Activated naive CD4-positive, alpha-beta T cell treated with anti-CD3 and anti-CD28 coated beads for 36 hours (primary cell): Measurements from ENCODE around the gene WDFY4. TPM values are rescaled to one million over a fixed set of nuclear protein-coding genes. Genes with fewer than 3 reads are reported as not detected.

Experiments
- CTCF ChIA-PET: fragments of 350-600 bp; sonication (Branson Sonifier 250); formaldehyde crosslinking; loops from one replicate; lab custom pipeline; 2021; ENCODE audit warnings: antibody characterized with exemption; lab: Charles Lee
- DNase-seq: peaks from one replicate; pipeline ENCODE4 v3.0.0-alpha.2; 2020
- H3K27ac Mint-ChIP-seq: one replicate; pipeline ENCODE4 v1.8.0; 2021; ENCODE audit warnings: mild to moderate bottlenecking, mixed read lengths
- H3K27me3 Mint-ChIP-seq: one replicate; pipeline ENCODE4 v1.8.0; 2021; ENCODE audit warnings: low read depth, mixed read lengths
- H3K36me3 Mint-ChIP-seq: one replicate; pipeline ENCODE4 v1.8.0; 2021; ENCODE audit warnings: low read depth, mixed read lengths
- H3K4me1 Mint-ChIP-seq: one replicate; pipeline ENCODE4 v1.8.0; 2021; ENCODE audit warnings: low read depth, mixed read lengths
- H3K4me3 Mint-ChIP-seq: one replicate; pipeline ENCODE4 v1.8.0; 2021; ENCODE audit warnings: mild to moderate bottlenecking, moderate library complexity, mixed read lengths
- H3K9me3 Mint-ChIP-seq: one replicate; pipeline ENCODE4 v1.8.0; 2021; ENCODE audit warnings: mixed read lengths
- intact Hi-C: fragments of 100-400 bp; cut with micrococcal nuclease; formaldehyde crosslinking; loops from one replicate; pipeline ENCODE4 v1.15.1; 2023
- total RNA-seq, 2 experiments: library from RNA; stranded (reverse); gene quantifications; one replicate each; pipeline ENCODE4 v1.2.3, GENCODE V29; 2021

WDFY4 gene
- total RNA-seq, 2 experiments from 2014 or later: 0.20 to 0.29 TPM

DNA sequence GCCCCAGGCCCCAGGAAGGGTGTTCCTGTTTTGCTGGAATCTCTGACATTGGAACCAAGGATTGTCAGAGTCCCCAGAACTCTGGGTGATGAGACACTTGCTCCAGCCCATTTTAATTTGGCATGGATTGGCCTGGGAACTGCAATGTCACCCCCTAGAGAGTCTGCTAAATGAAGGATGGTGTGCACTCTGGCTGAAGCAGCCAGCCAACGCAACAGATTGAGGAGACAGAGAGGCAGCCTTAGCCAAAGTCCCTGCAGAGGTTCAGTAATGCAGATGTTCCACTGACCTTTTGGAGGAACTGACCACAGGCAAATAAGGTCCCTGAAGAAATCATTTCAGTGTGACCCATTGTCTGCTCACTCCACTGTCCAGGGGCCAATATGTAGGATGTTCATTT is 241.6 kb downstream of the WDFY4 start:
- intact Hi-C loops: no loop called here
- Mint-ChIP-seq H3K4me1 (no peaks in the 10 kb centered on the region), H3K4me3 (no peak overlapping the region)

DNA sequence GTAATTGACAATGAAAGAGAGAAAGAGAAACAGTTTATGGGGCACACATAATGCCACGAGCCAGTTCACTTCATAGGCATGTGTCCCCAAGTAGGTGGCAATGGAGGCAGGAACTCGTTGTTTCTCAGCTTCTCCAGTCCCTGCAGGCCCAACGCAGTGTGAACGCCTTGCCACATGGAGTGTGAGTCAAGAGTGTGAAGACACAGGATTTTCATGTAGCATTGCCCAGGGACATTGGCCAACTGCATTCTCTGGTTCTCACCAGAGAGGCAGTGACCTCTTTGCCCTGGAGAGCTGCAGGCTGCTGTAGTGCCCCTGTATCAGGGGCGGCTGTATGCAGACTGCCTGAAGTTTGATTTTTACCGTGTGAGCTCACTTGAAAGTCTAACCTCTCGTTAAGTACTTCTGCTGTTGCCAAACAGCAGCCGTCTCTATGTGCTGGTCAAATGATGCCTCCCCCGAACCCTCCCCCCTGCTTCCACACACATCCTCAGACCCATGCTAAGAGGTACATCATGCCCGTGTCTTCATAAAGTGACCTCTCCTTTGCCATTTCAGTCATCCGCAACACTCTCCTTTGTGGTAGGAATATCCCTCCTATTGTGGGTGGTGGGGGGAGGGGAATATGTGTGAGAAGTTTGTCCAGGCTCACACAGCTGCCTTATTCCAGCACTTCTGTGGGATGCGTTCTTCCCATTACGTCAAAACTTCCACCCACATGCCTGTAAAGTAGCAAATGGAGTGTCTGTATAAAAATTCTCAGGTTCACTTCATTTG is 242.3 kb downstream of the WDFY4 start:
- intact Hi-C loops: no loop called here
- Mint-ChIP-seq H3K27ac (no peak overlapping the region), H3K4me1 (no peaks in the 10 kb centered on the region), H3K36me3 (no peaks in the 10 kb centered on the region), H3K4me3 (no peak overlapping the region), H3K9me3 (no peaks in the 10 kb centered on the region), H3K27me3 (no peaks in the 10 kb centered on the region)
- CTCF ChIA-PET: no interaction called here
- no peak for DNase-seq

More for the DNA sequence above, 241.6 kb downstream of the WDFY4 start:
- Mint-ChIP-seq H3K27me3 (no peaks in the 10 kb centered on the region), H3K36me3 (no peaks in the 10 kb centered on the region), H3K27ac (no peak overlapping the region), H3K9me3 (no peaks in the 10 kb centered on the region)
- no peak for DNase-seq
- CTCF ChIA-PET: no interaction called here

DNA sequence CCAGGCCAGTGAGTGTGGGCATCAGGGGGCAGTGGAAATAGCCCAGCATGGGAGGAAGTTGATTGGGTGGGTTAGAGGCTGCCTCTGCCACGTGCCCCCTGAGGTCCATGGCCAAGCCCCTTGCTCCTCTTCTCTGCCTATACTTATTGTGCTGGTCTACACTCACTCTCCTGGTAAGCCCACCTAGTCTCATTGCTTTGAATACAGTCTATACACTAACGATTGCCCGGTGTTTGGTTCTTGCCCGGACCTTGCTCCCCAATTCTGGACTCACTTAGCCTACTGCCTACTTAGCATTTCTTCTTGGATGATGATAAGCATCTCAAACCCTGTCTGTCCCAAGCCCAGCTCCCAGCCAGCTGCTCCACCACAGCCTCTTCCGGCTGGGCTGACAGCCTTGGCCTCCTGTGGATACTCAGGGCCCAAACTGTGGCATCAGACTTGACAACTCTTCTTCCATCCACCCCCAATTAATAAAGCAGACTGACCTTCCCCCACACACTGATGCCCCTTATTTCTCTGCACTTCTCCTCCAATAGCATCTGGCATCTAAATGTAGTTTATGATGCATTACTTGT is 244.8 kb downstream of the WDFY4 start:
- Mint-ChIP-seq H3K4me3 (no peak overlapping the region), H3K27ac (no peak overlapping the region), H3K36me3 (no peaks in the 10 kb centered on the region), H3K4me1 (no peaks in the 10 kb centered on the region), H3K27me3 (no peaks in the 10 kb centered on the region), H3K9me3 (no peaks in the 10 kb centered on the region)
- intact Hi-C loops: no loop called here
- DNase-seq: no peak
- CTCF ChIA-PET: no interaction called here

DNA sequence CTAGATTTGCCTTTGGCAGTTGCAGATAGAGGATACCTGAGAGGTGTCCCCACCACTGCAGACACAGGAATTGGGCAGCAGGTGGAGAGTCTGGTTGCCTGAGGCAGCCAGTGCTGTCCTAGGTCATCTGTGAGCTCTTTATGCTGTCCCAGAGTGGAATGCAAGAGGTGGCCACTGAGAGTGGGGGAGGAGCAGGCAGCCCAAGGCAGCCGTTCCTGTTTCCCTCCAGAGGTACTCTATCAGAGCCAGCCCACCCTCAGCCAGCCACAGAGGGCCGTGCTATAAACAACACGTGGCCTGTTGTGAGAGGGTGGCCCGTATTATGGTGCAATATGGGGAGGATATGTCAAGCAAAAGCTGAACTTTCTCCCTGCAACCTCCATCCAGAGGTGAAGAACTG is 246.5 kb downstream of the WDFY4 start:
- CTCF ChIA-PET: no interaction called here
- Mint-ChIP-seq H3K9me3 (no peaks in the 10 kb centered on the region), H3K4me1 (no peaks in the 10 kb centered on the region), H3K36me3 (no peaks in the 10 kb centered on the region), H3K27ac (no peak overlapping the region), H3K27me3 (no peaks in the 10 kb centered on the region), H3K4me3 (no peak overlapping the region)
- DNase-seq: no peak
- intact Hi-C loops: no loop called here

DNA sequence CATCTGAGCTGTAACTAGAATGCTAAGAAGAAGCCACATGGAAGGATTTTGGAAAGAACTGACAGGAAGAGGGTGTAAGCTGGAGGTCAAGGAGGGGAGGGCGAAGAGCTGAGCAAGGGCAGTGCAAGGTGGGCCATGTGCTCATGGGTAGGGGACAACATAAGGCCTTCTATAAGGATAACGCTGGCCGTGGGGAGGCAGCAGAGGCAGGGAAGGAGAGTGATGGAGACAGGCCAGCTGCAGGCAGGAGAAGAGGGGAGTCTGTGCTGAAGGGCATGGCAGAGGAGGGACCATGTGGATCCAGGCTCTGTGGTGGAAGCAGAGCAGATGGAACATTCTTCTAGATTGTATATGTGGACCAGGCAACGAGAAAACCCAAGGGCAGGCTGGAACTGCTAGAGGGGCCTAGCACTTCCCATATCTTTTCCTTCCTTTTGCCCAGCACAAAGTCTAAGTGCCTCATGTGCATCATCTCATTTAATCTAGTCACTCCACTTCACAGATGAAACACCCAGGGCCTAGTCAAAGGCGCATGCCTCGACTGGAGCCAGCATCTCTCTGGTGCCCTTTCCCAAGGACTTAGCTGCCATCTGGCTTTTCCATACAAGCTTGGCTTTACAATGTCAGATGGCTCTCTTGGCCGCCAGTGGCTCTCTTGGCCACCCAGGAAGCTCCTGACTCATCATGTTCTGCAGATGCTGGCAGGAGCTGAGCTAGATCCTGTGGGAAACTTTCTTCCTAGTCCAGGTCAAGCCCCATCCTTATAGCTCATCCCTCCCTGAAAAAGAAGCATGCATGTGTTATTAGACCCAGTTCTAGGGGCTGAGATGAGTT is 248.4 kb downstream of the WDFY4 start:
- intact Hi-C loops: no loop called here
- H3K27ac Mint-ChIP-seq: no peak overlapping the region
- CTCF ChIA-PET: interaction anchor here (0.6 to 1.3 kb wide), 2 partner anchors 8 to 275 kb away, joined by 4 read pairs; no protein-coding TSS in a partner anchor
- no peak overlapping the region for H3K4me3 Mint-ChIP-seq
- H3K9me3 Mint-ChIP-seq: no peaks in the 10 kb centered on the region
- no peaks in the 10 kb centered on the region for H3K27me3 Mint-ChIP-seq
- no peaks in the 10 kb centered on the region for H3K4me1 Mint-ChIP-seq
- DNase-seq: no peak
- no peaks in the 10 kb centered on the region for H3K36me3 Mint-ChIP-seq

DNA sequence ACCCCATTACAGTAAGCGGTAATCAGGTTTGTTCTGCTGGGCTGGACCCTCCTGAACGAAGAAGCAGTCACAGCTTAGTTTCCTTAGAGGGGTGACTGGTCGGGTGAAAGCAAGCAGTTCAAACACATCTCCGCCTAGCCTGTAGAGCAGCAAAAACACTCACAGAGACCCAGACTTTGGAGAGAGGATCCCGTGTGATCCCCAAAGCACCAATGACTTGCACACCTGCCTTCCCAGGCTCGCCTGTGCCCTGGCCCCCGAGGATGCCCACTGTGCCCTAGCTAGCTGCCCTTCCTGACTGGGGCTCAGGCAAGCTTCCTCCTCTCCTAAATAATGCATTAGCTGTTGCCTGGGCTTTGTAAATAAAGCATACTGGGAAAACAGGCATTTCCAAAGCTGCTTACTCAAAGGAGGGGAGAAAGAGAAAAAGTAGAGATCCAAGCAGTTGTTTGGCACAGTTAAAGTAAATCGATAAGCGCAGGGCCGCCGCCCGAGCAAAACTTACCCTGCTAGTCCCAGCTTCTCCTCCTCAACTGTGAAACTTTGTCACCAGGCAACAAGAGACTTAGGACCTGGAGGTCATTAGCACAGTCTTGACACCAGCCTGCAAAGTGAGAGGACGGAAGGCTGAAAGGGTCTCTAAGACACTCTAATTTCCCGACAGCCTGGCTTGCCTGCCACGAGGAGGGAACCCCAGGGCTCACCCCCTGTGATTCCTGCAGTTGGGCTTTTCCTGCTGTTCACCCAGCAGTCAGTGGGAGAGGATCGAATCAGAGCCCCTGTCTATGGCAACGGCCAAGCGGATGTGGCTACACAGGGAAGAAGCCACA is 250.2 kb downstream of the WDFY4 start:
- Mint-ChIP-seq H3K4me3 (no peak overlapping the region), H3K4me1 (no peaks in the 10 kb centered on the region), H3K9me3 (no peaks in the 10 kb centered on the region), H3K27ac (no peak overlapping the region), H3K27me3 (no peaks in the 10 kb centered on the region), H3K36me3 (no peaks in the 10 kb centered on the region)
- DNase-seq: no peak
- intact Hi-C loops: no loop called here
- CTCF ChIA-PET: no interaction called here

DNA sequence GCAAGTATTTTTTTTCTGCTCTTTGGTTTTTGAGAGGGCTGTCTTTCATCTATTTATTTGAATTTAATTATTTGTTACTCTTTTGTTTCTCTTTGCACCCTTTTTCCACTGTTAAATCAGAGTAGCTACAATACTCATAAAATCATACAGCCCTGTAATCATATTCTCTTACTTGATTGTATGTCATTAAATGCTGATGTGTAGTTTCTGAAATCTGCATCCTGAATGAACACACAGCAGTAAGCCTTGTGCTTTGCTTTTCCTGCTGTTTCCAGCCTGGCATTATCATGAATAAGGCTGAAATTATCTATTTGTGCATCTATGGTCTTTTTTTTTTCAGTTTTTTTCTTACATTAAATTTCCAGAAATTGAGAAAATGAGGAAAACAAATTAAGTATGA is 250.9 kb downstream of the WDFY4 start:
- CTCF ChIA-PET: no interaction called here
- no peak overlapping the region for H3K4me3 Mint-ChIP-seq

DNA sequence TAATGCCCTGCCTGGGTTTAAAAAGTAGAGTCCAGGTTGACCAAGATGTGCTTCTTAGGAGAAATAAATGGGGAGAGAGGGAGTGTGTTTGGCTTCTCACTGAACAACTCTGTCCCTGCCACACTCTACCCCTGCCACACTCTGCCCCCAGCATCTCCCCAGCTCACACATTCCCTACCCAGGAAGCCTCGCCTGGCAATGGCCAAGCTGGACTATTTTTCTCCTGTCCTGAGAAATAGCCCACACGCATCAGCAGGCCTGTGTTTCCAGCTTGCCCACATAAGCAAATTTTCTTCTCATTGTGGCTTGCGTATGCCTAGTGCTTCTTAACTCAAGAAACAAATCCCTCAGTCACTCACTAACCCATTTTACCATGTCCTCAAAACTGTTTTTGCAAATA is 253.1 kb downstream of the WDFY4 start:
- no peak overlapping the region for H3K27ac Mint-ChIP-seq
- H3K9me3 Mint-ChIP-seq: no peaks in the 10 kb centered on the region
- no peaks in the 10 kb centered on the region for H3K36me3 Mint-ChIP-seq
- H3K27me3 Mint-ChIP-seq: no peaks in the 10 kb centered on the region
- CTCF ChIA-PET: no interaction called here
- intact Hi-C loops: no loop called here
- H3K4me3 Mint-ChIP-seq: no peak overlapping the region
- no peaks in the 10 kb centered on the region for H3K4me1 Mint-ChIP-seq
- no peak for DNase-seq

More for the DNA sequence above, 250.9 kb downstream of the WDFY4 start:
- Mint-ChIP-seq H3K36me3 (no peaks in the 10 kb centered on the region), H3K9me3 (no peaks in the 10 kb centered on the region), H3K4me1 (no peaks in the 10 kb centered on the region), H3K27me3 (no peaks in the 10 kb centered on the region), H3K27ac (no peak overlapping the region)
- DNase-seq: no peak
- intact Hi-C loops: no loop called here

DNA sequence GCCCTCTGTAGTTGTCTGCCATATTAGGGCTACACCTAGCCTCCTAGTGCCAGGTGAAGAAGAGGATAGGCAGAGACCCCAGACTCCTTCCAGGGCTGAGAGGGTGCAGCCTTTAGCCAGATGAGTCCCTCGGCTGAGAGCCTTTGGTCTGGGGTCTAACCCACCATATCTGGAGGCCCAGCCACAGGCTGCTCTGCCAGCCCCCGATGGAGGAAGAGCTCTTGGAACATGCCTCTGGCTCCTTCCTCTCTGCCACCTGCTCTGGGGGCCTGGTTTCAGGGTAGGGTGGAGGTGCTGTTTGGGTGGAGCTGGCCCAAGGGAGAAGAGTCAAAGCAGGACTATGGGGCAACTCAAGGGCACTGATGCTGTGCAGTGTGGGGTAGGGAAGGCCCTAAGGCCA is 253.6 kb downstream of the WDFY4 start:
- CTCF ChIA-PET: interaction anchor here (0.5 kb wide), 1 partner anchor 10 kb away, joined by 3 read pairs; no protein-coding TSS in a partner anchor
- H3K4me3 Mint-ChIP-seq: no peak overlapping the region
- H3K36me3 Mint-ChIP-seq: no peaks in the 10 kb centered on the region
- no peaks in the 10 kb centered on the region for H3K9me3 Mint-ChIP-seq
- no peak for DNase-seq
- no peaks in the 10 kb centered on the region for H3K4me1 Mint-ChIP-seq
- intact Hi-C loops: no loop called here
- H3K27me3 Mint-ChIP-seq: no peaks in the 10 kb centered on the region
- H3K27ac Mint-ChIP-seq: no peak overlapping the region

DNA sequence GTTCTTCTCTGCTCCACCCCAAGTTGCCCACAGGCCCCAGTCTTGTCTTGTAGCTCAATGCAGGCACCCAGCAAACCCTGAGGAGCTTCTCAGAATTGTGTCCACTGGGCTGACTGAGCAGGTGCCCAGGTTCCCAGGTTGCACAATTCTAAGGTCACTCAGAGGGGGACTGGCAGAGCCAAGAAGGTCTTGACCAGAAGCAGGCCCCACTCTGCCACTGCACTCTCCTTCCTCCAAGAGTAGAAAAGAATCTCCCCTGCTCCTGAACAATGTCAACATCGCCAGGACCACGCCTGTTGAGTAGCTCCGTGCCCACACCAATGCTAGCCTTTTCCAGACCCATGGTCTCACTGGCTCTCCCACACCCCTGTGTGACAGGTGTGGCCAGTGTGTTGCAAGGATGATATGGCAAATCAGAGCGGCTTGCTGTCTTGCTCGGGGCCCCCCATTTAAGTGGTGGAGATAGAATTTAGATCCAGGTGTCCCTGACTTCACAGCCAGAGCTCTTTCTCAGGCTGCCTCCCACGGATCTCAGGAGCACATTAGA is 254.4 kb downstream of the WDFY4 start:
- Mint-ChIP-seq H3K36me3 (no peaks in the 10 kb centered on the region), H3K9me3 (no peaks in the 10 kb centered on the region), H3K27ac (no peak overlapping the region), H3K4me1 (no peaks in the 10 kb centered on the region), H3K4me3 (no peak overlapping the region), H3K27me3 (no peaks in the 10 kb centered on the region)
- CTCF ChIA-PET: interaction anchor here (0.5 kb wide), 1 partner anchor 11 kb away, joined by 3 read pairs; no protein-coding TSS in a partner anchor
- no peak for DNase-seq
- intact Hi-C loops: no loop called here

DNA sequence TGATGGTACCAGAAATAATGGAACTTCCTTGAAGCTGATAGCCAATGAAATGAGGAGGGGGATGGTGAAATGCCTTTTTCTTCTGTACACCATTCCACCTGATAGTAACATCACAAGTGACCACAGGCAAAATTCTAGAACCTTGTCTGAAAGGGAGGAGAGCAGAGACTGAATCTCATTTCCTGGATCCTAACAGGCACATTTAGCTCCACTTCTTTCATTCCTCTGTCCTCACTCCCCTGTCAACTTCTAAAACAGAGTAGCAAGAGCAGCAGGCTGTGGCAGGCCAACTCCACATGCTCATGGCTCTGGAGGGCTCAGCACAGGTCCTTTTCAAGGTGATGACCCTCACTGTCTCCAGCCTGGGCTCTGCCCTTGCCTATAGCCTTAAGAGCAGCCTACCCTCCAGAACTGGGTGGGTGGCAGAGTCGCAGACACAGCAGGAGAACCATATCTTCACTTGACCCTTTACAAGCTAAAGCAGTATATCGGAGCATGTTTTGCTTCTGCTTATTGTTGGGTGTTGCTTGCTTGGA is 255.2 kb downstream of the WDFY4 start, which contains the start of gene LRRC18:
TSS of gene LRRC18 (minus strand) at position 51 of the 536 bp plus-strand sequence. CDS start 25,685 bp downstream, outside the sequence.
- Mint-ChIP-seq H3K36me3 (no peaks in the 10 kb centered on the region), H3K4me3 (no peak within 1 kb of the TSS), H3K9me3 (no peaks in the 10 kb centered on the region), H3K4me1 (no peaks in the 10 kb centered on the region), H3K27ac (no peak within 1 kb of the TSS), H3K27me3 (no peaks in the 10 kb centered on the region)
- CTCF ChIA-PET: no interaction called here
- no peak for DNase-seq
- intact Hi-C loops: no loop called here
